Upper lobe of left lung (tissue), 4 donors: ENCODE data around the gene SERINC5.

ENCODE experiments used
- CTCF ChIP-seq, 6 experiments: fragments of 450-650 bp in 4 of 6; fragments of 200-600 bp in 2 of 6; sonication (generic) in 2 of 6; IDR thresholded peaks; one replicate each; pipeline ENCODE4 v1.5.1; 2016 to 2019; ENCODE audit warnings: antibody characterized with exemption in 6 of 6
- EP300 ChIP-seq, 4 donors: sonication (generic); formaldehyde crosslinking; IDR thresholded peaks; one replicate each; pipeline ENCODE4 v1.5.1; 2017; ENCODE audit warnings: antibody characterized with exemption in 4 of 4, control low read depth in 2 of 4

- TF ChIP-seq EP300 (IDR thresholded peaks at IDR 0.05) (no peak), CTCF (IDR thresholded peaks at IDR 0.05) (no peak)
Observed at GRCh38 chr5:80191397-80191796, 64.5 kb downstream of the SERINC5 start.
